ENCODE measurements around the gene HADHA. TPM values are rescaled to one million over a fixed set of nuclear protein-coding genes. Genes with fewer than 3 reads are reported as not detected.
"Not testable (repeated sequence)": the region's sequence is repeated elsewhere in the genome, so short reads cannot be mapped to it uniquely, and the experiment has no call there.

HADHA gene
- polyA plus RNA-seq, 1 of the 3 experiments (the other 2 are of a cell fraction), result 64.3 TPM

- TF ChIP-seq MAX (IDR thresholded peaks at IDR 0.05; ENCODE audit: low read depth), result no peak
- no peak for TF ChIP-seq FOSL2 (IDR thresholded peaks at IDR 0.05; ENCODE audit: borderline replicate concordance, low read depth)
- TF ChIP-seq MEF2A (IDR thresholded peaks at IDR 0.05; ENCODE audit: borderline replicate concordance, low read depth), result no peak
These were observed 29.1 kb upstream of the HADHA start (continued) for GRCh38 chr2:26273501-26273900.

DNA sequence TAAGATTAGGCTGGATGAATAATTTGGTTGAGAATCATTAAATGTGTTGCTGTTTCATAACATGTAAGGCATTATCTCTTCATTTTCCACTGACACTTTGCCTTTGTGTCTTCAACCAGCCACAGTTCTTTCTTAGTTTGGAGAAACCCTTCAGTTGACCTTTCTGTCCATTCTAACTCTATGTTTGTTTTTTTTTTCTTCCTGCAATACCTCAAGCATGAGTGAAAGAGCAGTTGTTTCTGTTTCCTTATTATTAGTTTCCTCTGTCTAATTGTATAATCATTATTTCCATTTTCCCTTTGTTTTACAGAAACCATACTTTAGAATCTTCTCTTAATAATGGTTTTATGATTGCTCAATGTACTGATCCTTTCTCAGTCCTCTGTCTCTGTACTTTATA lies 25.9 kb upstream of the HADHA start:
- ChIA-PET CTCF (no interaction called here), POLR2A (no interaction called here)
- no peak for DNase-seq
- TF ChIP-seq SIN3A (IDR thresholded peaks at IDR 0.05; ENCODE audit: borderline replicate concordance, low read depth, low read length) (no peak), MEF2A (IDR thresholded peaks at IDR 0.05; ENCODE audit: borderline replicate concordance, low read depth) (no peak)
- H4K20me1 ChIP-seq (ENCODE audit: insufficient read depth), result no peaks in the 10 kb centered on the region
- H3K4me3 ChIP-seq (ENCODE audit: low read depth in 2 of 2, low read length in 1 of 2), result no peak overlapping the region
- H3F3A ChIP-seq (replicated peaks; ENCODE audit: insufficient read depth), result no peaks in the 10 kb centered on the region
- H3K9me3 ChIP-seq, result no peaks in the 10 kb centered on the region
- peaks cover 16 to 18% of the 10 kb centered on the region in 2 experiments for H3K36me3 ChIP-seq (replicated peaks in 1 of 2; ENCODE audit: control insufficient read depth in 1 of 2, insufficient read depth in 2 of 2, low read length in 1 of 2)
- no peaks in the 10 kb centered on the region for H3K27me3 ChIP-seq (ENCODE audit: insufficient read depth)
- H3K79me2 ChIP-seq (ENCODE audit: insufficient read depth), result no peaks in the 10 kb centered on the region
- H3K4me2 ChIP-seq, result no peak overlapping the region
- H3K27ac ChIP-seq (ENCODE audit: low read depth in 2 of 2, low read length in 1 of 2), result no peak overlapping the region
- no peak overlapping the region for H3K9ac ChIP-seq
- H3K9me2 ChIP-seq, result no peaks in the 10 kb centered on the region
- H2AFZ ChIP-seq (ENCODE audit: low read depth), result no peak overlapping the region
- peaks cover 4 to 13% of the 10 kb centered on the region in 2 experiments; a peak in 2 of 4 replicates for H3K4me1 ChIP-seq (ENCODE audit: control insufficient read depth in 1 of 2, insufficient read depth in 2 of 2, low read depth in 1 of 2, low read length in 1 of 2)

DNA sequence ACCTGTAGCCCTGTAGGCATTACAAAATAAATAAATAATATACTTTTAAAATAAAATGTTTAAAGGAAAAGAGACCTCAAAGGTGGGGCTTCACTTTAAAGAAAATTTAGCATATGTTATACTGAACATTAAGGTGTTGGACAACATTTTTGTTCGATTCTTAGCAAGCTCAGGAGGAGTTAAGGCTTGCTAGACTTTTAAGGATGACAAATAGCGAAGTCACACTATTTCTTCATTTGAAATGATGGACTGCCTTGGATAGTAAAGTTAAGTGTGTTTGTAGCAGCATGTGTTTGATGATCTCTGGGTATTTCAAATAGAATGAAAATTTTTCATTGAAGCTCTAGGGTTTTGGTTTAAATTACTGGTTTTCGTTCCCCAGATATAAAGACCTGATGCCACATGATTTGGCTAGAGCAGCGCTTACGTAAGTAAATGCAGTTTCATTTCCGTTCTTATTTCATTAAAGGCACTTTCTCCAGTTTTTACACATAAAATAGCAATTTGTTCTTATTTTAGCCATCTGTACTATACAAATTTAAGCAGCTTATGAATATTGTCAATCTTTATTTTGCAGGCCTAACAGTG lies 25.2 kb upstream of the HADHA start:
- H3K27ac ChIP-seq (ENCODE audit: low read depth in 2 of 2, low read length in 1 of 2), result no peak overlapping the region
- TF ChIP-seq YY1 (IDR thresholded peaks at IDR 0.05; ENCODE audit: low read depth), result no peak
- no peak for TF ChIP-seq MEF2A (IDR thresholded peaks at IDR 0.05; ENCODE audit: borderline replicate concordance, low read depth)
- TF ChIP-seq JUND (IDR thresholded peaks at IDR 0.05), result no peak
- no peak for TF ChIP-seq RXRA (IDR thresholded peaks at IDR 0.05; ENCODE audit: borderline replicate concordance, low read depth)
- no peak for TF ChIP-seq GABPA (IDR thresholded peaks at IDR 0.05; ENCODE audit: low read depth)
- no peak for TF ChIP-seq EZH2phosphoT487 (IDR thresholded peaks at IDR 0.05; ENCODE audit: borderline replicate concordance, low read depth)
- no peak for TF ChIP-seq FOXJ3 (CRISPR knock-in tag; IDR thresholded peaks at IDR 0.05)
- TF ChIP-seq RFX5 (IDR thresholded peaks at IDR 0.05; ENCODE audit: low read length), result no peak
- TF ChIP-seq MAX (IDR thresholded peaks at IDR 0.05; ENCODE audit: low read depth), result no peak
- TF ChIP-seq FOSL2 (IDR thresholded peaks at IDR 0.05; ENCODE audit: borderline replicate concordance, low read depth), result no peak
- no peak for TF ChIP-seq RAD21 (IDR thresholded peaks at IDR 0.05; ENCODE audit: low read length)
- TF ChIP-seq ELF1 (IDR thresholded peaks at IDR 0.05), result no peak
- TF ChIP-seq SMC3 (IDR thresholded peaks at IDR 0.05; ENCODE audit: low read depth, low read length), result no peak
- no peaks in the 10 kb centered on the region for H3K9me3 ChIP-seq
- CTCF ChIA-PET, result no interaction called here
- no peaks in the 10 kb centered on the region for H3K79me2 ChIP-seq (ENCODE audit: insufficient read depth)
- no peaks in the 10 kb centered on the region for H4K20me1 ChIP-seq (ENCODE audit: insufficient read depth)
- H3K27me3 ChIP-seq (ENCODE audit: insufficient read depth), result no peaks in the 10 kb centered on the region
- no peaks in the 10 kb centered on the region for H3F3A ChIP-seq (replicated peaks; ENCODE audit: insufficient read depth)
- H3K9me2 ChIP-seq, result no peaks in the 10 kb centered on the region
- 93% methylated on average over 6 of the region's 6 CpGs for WGBS (ENCODE audit: low lambda C conversion rate)
- H3K36me3 ChIP-seq (replicated peaks in 1 of 2; ENCODE audit: control insufficient read depth in 1 of 2, insufficient read depth in 2 of 2, low read length in 1 of 2), result peaks cover 10 to 22% of the 10 kb centered on the region in 2 experiments
- POLR2A ChIA-PET, result no interaction called here
- no peak for DNase-seq
- H3K9ac ChIP-seq, result no peak overlapping the region
- H3K4me1 ChIP-seq (ENCODE audit: control insufficient read depth in 1 of 2, insufficient read depth in 2 of 2, low read depth in 1 of 2, low read length in 1 of 2), result peaks cover 4 to 13% of the 10 kb centered on the region in 2 experiments; a peak in 2 of 4 replicates
- no peak overlapping the region for H3K4me2 ChIP-seq
- no peak overlapping the region for H2AFZ ChIP-seq (ENCODE audit: low read depth)
- no peak overlapping the region for H3K4me3 ChIP-seq (ENCODE audit: low read depth in 2 of 2, low read length in 1 of 2)

DNA sequence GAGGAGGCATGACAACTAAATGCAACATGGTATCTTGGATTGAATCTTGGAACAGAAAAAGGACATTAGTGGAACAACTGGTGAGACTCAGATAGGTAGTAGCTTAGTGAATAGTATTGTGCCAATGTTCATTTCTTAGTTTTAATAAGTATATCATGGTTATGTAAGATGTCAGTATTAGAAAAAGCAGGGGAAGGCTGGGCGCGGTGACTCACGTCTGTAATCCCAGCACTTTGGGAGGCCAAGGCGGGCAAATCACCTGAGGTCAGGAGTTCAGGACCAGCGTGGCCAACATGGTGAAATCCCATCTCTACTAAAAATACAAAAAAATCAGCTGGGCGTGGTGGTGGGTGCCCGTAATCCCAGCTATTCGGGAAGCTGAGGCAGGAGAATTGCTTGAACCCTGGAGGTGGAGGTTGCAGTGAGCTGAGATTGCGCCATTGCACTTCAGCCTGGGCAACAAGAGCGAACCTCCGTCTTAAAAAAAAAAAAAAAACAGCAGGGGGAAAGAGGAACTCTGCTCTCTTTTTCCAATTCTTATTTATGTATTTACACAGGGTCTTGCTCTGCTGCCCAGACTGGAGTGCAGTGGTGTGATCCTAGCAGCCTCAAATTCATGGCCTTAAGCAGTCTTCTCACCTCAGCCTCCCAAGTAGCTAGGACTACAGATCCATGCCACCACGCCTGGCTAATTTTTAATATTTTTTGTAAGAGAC lies 24.4 kb upstream of the HADHA start:
- H4K20me1 ChIP-seq (ENCODE audit: insufficient read depth); H3K27me3 ChIP-seq (ENCODE audit: insufficient read depth); H3K4me3 ChIP-seq (ENCODE audit: low read depth in 2 of 2, low read length in 1 of 2); H3K27ac ChIP-seq (ENCODE audit: low read depth in 2 of 2, low read length in 1 of 2); H3K9me3 ChIP-seq; H3K4me2 ChIP-seq; H2AFZ ChIP-seq (ENCODE audit: low read depth); DNase-seq; H3F3A ChIP-seq (replicated peaks; ENCODE audit: insufficient read depth); H3K9me2 ChIP-seq; H3K9ac ChIP-seq; H3K79me2 ChIP-seq (ENCODE audit: insufficient read depth); H3K4me1 ChIP-seq (ENCODE audit: control insufficient read depth in 1 of 2, insufficient read depth in 2 of 2, low read depth in 1 of 2, low read length in 1 of 2): not testable (repeated sequence)
- H3K36me3 ChIP-seq (replicated peaks in 1 of 2; ENCODE audit: control insufficient read depth in 1 of 2, insufficient read depth in 2 of 2, low read length in 1 of 2), result peaks cover 6 to 31% of the 10 kb centered on the region in 2 experiments
- 97% methylated on average over 12 of the region's 12 CpGs for WGBS (ENCODE audit: low lambda C conversion rate)
- ChIA-PET CTCF (interaction anchor here (0.7 kb wide), 1 partner anchor 336 kb away, joined by 4 read pairs; no protein-coding TSS in a partner anchor), POLR2A (interaction anchor here (0.6 kb wide), 1 partner anchor 718 kb away, joined by 3 read pairs; no protein-coding TSS in a partner anchor)

Data from SK-N-SH (cell line).